Neural cell (in vitro differentiated cells): ENCODE results near the gene SALL2. TPM values are rescaled to one million over a fixed set of nuclear protein-coding genes. Genes with fewer than 3 reads are reported as not detected.
"Not testable (repeated sequence)": the region's sequence is repeated elsewhere in the genome, so short reads cannot be mapped to it uniquely, and the experiment has no call there.

Source experiments
- H2AFZ ChIP-seq: fragments of 200-600, 300-800 bp; sonication (generic), shearing (Covaris generic); 2 replicates; pipeline ENCODE4 v1.6.0; 2014; ENCODE audit warnings: low read depth, mild to moderate bottlenecking, antibody characterized with exemption, low read length, moderate library complexity
- H3F3A ChIP-seq: fragments of 200-600 bp; shearing (Covaris generic); 2 replicates; pipeline ENCODE4 v1.6.1; 2016; ENCODE audit warnings: mild to moderate bottlenecking, moderate library complexity, mixed read lengths, antibody characterized with exemption, low read length; ENCODE audit not compliant: insufficient read depth, poor library complexity, severe bottlenecking
- H3K27ac ChIP-seq: fragments of 200-600, 300-800 bp; sonication (generic), shearing (Covaris generic); 2 replicates; pipeline ENCODE4 v1.5.1; 2014; ENCODE audit warnings: mild to moderate bottlenecking, low read length, moderate library complexity
- H3K27me3 ChIP-seq: fragments of 300-800, 200-600 bp; sonication (generic), shearing (Covaris generic); 2 replicates; pipeline ENCODE4 v1.6.0; 2014; ENCODE audit warnings: mild to moderate bottlenecking, low read depth, low read length, moderate library complexity; ENCODE audit not compliant: insufficient read depth
- H3K36me3 ChIP-seq: fragments of 300-800, 200-600 bp; sonication (generic), shearing (Covaris generic); 2 replicates; pipeline ENCODE4 v1.5.1; 2014; ENCODE audit warnings: mild to moderate bottlenecking, antibody characterized with exemption, low read length, moderate library complexity; ENCODE audit not compliant: insufficient read depth
- H3K4me2 ChIP-seq: fragments of 300-800, 200-600 bp; sonication (generic), shearing (Covaris generic); 2 replicates; pipeline ENCODE4 v1.6.0; 2014; ENCODE audit warnings: mild to moderate bottlenecking, low read length
- H3K4me3 ChIP-seq: fragments of 300-800, 200-600 bp; sonication (generic), shearing (Covaris generic); 2 replicates; pipeline ENCODE4 v1.5.1; 2014; ENCODE audit warnings: mild to moderate bottlenecking, low read length, moderate library complexity
- H3K79me2 ChIP-seq: fragments of 200-600 bp; shearing (Covaris generic); replicated peaks from 2 replicates; pipeline ENCODE4 v1.6.0; 2014; ENCODE audit warnings: mild to moderate bottlenecking, low read length, moderate library complexity; ENCODE audit not compliant: insufficient read depth
- H3K9ac ChIP-seq: fragments of 300-800, 200-600 bp; sonication (generic), shearing (Covaris generic); 2 replicates; pipeline ENCODE4 v1.6.1; 2016; ENCODE audit warnings: mild to moderate bottlenecking, low read length, mixed read lengths
- H3K9me2 ChIP-seq: fragments of 200-600 bp; shearing (Covaris generic); 2 replicates; pipeline ENCODE4 v1.6.1; 2016; ENCODE audit warnings: mild to moderate bottlenecking, low read length, mixed read lengths; ENCODE audit not compliant: insufficient read depth
- H3K9me3 ChIP-seq: fragments of 200-600, 300-800 bp; sonication (generic), shearing (Covaris generic); 2 replicates; pipeline ENCODE4 v1.6.1; 2016; ENCODE audit warnings: mild to moderate bottlenecking, mixed run types, low read length, moderate library complexity, mixed read lengths
- H4K20me1 ChIP-seq: fragments of 200-600 bp; shearing (Covaris generic); 2 replicates; pipeline ENCODE4 v1.6.1; 2016; ENCODE audit warnings: mild to moderate bottlenecking, mixed run types; ENCODE audit not compliant: insufficient read depth
- EP300 ChIP-seq: fragments of 450-650 bp; conservative IDR thresholded peaks from 2 replicates; pipeline ENCODE4 v1.6.1; 2014; ENCODE audit warnings: antibody characterized with exemption, mild to moderate bottlenecking, moderate library complexity; ENCODE audit not compliant: poor library complexity, severe bottlenecking
- EZH2 ChIP-seq: fragments of 200-600, 300-800 bp; shearing (Covaris generic), sonication (generic); IDR thresholded peaks from 2 replicates; pipeline ENCODE4 v1.6.1; 2014; ENCODE audit warnings: antibody characterized with exemption, low read length, borderline replicate concordance, mild to moderate bottlenecking; ENCODE audit not compliant: insufficient read depth, poor library complexity, severe bottlenecking
- MXI1 ChIP-seq: fragments of 450-650 bp; conservative IDR thresholded peaks from 2 replicates; pipeline ENCODE4 v1.6.1; 2014; ENCODE audit warnings: antibody characterized with exemption, mild to moderate bottlenecking; ENCODE audit not compliant: poor library complexity, severe bottlenecking
- POLR2AphosphoS5 ChIP-seq: IDR thresholded peaks from 2 replicates; pipeline ENCODE4 v1.6.1; 2012
- RAD21 ChIP-seq: fragments of 450-650 bp; conservative IDR thresholded peaks from 2 replicates; pipeline ENCODE4 v1.6.1; 2014; ENCODE audit warnings: antibody characterized with exemption, mild to moderate bottlenecking, moderate library complexity
- SMC3 ChIP-seq: fragments of 450-650 bp; conservative IDR thresholded peaks from 2 replicates; pipeline ENCODE4 v1.6.1; 2014; ENCODE audit warnings: antibody characterized with exemption, mild to moderate bottlenecking, moderate library complexity; ENCODE audit not compliant: poor library complexity
- TAF1 ChIP-seq: IDR thresholded peaks from 2 replicates; pipeline ENCODE4 v1.6.1; 2012; ENCODE audit warnings: low read depth
- polyA plus RNA-seq: library from polyadenylated mRNA; depleted of rRNA; stranded (reverse); fragments of >200 nt; gene quantifications from 2 replicates; pipeline ENCODE4 v1.2.3, GENCODE V29; 2014
- TF ChIP-seq, protein P1 (sequence below): IDR thresholded peaks from 2 replicates; pipeline ENCODE4 v1.6.1; 2012; ENCODE audit warnings: borderline replicate concordance
- TF ChIP-seq, protein P2 (sequence below): fragments of 450-650 bp; IDR thresholded peaks from 2 replicates; pipeline ENCODE4 v1.5.1; 2014; ENCODE audit warnings: antibody characterized with exemption, mild to moderate bottlenecking, moderate library complexity; ENCODE audit not compliant: poor library complexity, severe bottlenecking

Gene SALL2
- polyA plus RNA-seq, 1 donor from 2014 or later: 23.6 TPM

DNA sequence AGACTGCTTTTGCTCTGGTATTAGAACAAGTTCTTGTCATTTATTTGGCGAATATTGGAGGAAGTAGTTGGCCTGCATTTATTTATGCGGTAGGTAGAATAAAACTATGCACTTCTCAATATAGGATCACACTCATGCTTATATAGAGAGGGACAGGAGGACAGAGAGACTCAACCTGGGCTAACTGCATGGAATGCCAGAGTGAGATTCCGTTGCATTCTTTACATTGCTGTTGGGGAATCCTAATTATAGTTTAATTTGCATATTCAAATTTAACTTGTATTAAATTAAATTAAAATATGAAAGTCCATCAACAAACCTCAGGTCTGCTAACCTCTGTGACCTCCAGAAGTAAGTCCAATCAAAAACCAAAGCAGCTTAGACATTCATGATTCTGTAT is 27.1 kb upstream of the SALL2 start:
- Histone ChIP-seq H3K27me3 (no peaks in the 10 kb centered on the region), H4K20me1 (no peaks in the 10 kb centered on the region), H3K36me3 (no peaks in the 10 kb centered on the region), H3K4me2 (no peak overlapping the region), H3K79me2 (no peaks in the 10 kb centered on the region), H3K9me2 (no peaks in the 10 kb centered on the region), H3K27ac (no peak overlapping the region), H3F3A (no peaks in the 10 kb centered on the region), H3K9me3 (no peaks in the 10 kb centered on the region), H3K9ac (no peak overlapping the region), H2AFZ (no peak overlapping the region), H3K4me3 (no peak overlapping the region)
- TF ChIP-seq MXI1 (no peak), POLR2AphosphoS5 (no peak), EP300 (no peak)
- TF ChIP-seq, protein P1, sequence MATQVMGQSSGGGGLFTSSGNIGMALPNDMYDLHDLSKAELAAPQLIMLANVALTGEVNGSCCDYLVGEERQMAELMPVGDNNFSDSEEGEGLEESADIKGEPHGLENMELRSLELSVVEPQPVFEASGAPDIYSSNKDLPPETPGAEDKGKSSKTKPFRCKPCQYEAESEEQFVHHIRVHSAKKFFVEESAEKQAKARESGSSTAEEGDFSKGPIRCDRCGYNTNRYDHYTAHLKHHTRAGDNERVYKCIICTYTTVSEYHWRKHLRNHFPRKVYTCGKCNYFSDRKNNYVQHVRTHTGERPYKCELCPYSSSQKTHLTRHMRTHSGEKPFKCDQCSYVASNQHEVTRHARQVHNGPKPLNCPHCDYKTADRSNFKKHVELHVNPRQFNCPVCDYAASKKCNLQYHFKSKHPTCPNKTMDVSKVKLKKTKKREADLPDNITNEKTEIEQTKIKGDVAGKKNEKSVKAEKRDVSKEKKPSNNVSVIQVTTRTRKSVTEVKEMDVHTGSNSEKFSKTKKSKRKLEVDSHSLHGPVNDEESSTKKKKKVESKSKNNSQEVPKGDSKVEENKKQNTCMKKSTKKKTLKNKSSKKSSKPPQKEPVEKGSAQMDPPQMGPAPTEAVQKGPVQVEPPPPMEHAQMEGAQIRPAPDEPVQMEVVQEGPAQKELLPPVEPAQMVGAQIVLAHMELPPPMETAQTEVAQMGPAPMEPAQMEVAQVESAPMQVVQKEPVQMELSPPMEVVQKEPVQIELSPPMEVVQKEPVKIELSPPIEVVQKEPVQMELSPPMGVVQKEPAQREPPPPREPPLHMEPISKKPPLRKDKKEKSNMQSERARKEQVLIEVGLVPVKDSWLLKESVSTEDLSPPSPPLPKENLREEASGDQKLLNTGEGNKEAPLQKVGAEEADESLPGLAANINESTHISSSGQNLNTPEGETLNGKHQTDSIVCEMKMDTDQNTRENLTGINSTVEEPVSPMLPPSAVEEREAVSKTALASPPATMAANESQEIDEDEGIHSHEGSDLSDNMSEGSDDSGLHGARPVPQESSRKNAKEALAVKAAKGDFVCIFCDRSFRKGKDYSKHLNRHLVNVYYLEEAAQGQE: no peak

DNA sequence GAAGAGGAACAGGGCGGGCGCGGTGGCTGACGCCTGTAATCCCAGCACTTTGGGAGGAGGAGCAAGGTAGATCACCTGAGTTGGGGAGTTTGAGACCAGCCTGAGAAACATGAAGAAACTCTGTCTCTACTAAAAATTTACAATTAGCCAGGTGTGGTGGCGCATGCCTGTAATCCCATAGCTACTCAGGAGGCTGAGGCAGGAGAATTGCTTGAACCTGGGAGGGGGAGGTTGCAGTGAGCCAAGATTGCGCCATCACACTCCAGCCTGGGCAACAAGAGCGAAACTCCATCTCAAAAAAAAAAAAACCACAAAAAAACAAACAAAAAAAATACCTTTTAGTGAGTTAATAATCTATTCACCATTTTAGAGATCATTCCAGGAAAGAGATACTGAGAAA is 18.4 kb upstream of the SALL2 start:
- H3K9me3 ChIP-seq, H3K4me3 ChIP-seq, H2AFZ ChIP-seq, H3K4me2 ChIP-seq, H3K79me2 ChIP-seq, H3K36me3 ChIP-seq, H4K20me1 ChIP-seq, H3K9ac ChIP-seq, H3K27me3 ChIP-seq, H3F3A ChIP-seq, H3K9me2 ChIP-seq, H3K27ac ChIP-seq: not testable (repeated sequence)

DNA sequence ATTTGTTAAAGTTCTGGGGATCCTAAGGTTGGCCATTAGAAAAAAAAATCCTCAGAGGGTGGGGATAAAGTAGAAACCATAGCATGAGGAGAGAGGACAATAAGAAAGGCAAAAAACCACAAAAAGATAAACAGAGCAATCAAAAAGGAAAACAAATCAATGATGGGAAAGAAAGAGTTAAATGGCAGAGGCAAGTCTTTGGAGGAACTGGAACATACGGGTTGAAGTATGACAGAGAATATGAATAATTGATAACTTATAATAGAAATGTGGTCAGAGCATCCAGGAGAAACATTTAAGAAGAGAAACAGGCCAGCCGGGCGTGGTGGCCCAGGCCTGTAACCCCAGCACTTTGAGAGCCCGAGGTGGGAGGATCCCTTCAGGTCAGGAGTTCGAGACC is 17.8 kb upstream of the SALL2 start:
- Histone ChIP-seq H3K4me2 (no peak overlapping the region), H2AFZ (peak overlapping the region; percentile 7), H3F3A (no peaks in the 10 kb centered on the region), H3K4me3 (peak overlapping the region; percentile 29), H3K9me2 (no peaks in the 10 kb centered on the region), H3K27ac (peak overlapping the region; percentile 24), H3K27me3 (no peaks in the 10 kb centered on the region), H3K79me2 (no peaks in the 10 kb centered on the region), H3K9me3 (no peaks in the 10 kb centered on the region), H3K36me3 (no peaks in the 10 kb centered on the region), H3K9ac (no peak overlapping the region), H4K20me1 (no peaks in the 10 kb centered on the region)
- no peak for TF ChIP-seq TAF1
- no peak for TF ChIP-seq EP300
- no peak for TF ChIP-seq POLR2AphosphoS5
- no peak for TF ChIP-seq EZH2
- TF ChIP-seq, protein P2, sequence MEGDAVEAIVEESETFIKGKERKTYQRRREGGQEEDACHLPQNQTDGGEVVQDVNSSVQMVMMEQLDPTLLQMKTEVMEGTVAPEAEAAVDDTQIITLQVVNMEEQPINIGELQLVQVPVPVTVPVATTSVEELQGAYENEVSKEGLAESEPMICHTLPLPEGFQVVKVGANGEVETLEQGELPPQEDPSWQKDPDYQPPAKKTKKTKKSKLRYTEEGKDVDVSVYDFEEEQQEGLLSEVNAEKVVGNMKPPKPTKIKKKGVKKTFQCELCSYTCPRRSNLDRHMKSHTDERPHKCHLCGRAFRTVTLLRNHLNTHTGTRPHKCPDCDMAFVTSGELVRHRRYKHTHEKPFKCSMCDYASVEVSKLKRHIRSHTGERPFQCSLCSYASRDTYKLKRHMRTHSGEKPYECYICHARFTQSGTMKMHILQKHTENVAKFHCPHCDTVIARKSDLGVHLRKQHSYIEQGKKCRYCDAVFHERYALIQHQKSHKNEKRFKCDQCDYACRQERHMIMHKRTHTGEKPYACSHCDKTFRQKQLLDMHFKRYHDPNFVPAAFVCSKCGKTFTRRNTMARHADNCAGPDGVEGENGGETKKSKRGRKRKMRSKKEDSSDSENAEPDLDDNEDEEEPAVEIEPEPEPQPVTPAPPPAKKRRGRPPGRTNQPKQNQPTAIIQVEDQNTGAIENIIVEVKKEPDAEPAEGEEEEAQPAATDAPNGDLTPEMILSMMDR: no peak
- TF ChIP-seq SMC3: no peak
- TF ChIP-seq RAD21: no peak
- TF ChIP-seq, protein P1: no peak
- TF ChIP-seq MXI1: no peak
